DMS 273 (cell line): ENCODE measurements around the gene SURF4.
"Not testable (repeated sequence)": the region's sequence is repeated elsewhere in the genome, so short reads cannot be mapped to it uniquely, and the experiment has no call there.

Experiments used
- DNase-seq: peaks from one replicate; lab custom pipeline; 2025; ENCODE audit not compliant: unreplicated experiment; lab: John Stamatoyannopoulos, UW

SURF4 gene

GRCh38 chr9:133335924-133336811 is 39.7 kb downstream of the SURF4 start, which contains the start of gene SURF6:
SURF6 (minus strand) TSS chr9:133336188; CDS start chr9:133336132, 56 bp downstream.
- DNase-seq = peak; percentile 97

GRCh38 chr9:133334888-133335287 is 41.0 kb downstream of the SURF4 start:
- not testable (repeated sequence) for DNase-seq

GRCh38 chr9:133334161-133334560 is 41.7 kb downstream of the SURF4 start:
- DNase-seq = no peak

DNA sequence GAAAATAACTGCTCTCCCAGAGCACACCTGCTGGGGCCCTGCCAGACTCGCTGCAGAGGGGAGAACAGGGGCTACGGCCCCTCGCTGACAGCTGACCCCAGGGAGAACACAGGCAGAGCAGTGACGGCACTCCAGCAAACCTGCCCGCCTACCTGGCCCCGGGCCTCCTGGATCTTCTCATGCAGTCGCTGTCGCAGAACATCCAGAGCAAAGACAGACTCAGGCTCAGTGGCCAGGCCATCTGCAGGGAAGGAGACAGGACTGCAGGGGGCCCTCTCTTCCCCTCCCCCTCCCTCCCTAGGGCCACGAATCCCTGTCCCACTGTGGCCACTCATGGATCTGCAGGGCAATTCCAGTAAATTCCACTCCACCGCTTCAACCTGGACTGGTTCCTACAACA is 42.3 kb downstream of the SURF4 start:
- no peak for DNase-seq

- DNase-seq = no peak
Observed at GRCh38 chr9:133333011-133333410, 42.8 kb downstream of the SURF4 start.

GRCh38 chr9:133332381-133332730 is 43.5 kb downstream of the SURF4 start:
- DNase-seq = no peak

- DNase-seq = no peak
Observed at GRCh38 chr9:133331641-133332380, 44.0 kb downstream of the SURF4 start.

DNA sequence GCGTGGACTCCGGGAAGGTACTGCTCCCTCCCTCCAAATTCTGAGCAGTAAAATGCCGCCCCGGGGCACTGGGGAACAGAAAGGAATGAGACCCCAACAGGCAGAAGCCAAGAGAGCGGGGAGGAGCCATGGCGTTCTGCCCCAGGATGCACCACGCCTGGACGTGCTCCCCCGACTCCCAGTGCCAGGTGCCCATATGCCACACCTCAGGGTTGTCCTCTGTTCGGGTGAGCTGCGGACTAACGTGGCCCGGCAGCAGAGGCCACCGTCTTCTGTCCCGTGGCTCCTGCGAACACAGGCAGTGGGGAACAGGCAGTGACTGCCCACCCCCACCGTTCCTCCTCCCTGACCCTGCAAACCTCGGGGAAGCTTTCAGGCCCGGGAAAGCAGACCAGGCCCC is 44.6 kb downstream of the SURF4 start:
- no peak for DNase-seq

- DNase-seq = peak; percentile 57
Observed at GRCh38 chr9:133329306-133330156, 46.3 kb downstream of the SURF4 start.

- DNase-seq = no peak
Observed at GRCh38 chr9:133327834-133328484, 47.9 kb downstream of the SURF4 start.

DNA sequence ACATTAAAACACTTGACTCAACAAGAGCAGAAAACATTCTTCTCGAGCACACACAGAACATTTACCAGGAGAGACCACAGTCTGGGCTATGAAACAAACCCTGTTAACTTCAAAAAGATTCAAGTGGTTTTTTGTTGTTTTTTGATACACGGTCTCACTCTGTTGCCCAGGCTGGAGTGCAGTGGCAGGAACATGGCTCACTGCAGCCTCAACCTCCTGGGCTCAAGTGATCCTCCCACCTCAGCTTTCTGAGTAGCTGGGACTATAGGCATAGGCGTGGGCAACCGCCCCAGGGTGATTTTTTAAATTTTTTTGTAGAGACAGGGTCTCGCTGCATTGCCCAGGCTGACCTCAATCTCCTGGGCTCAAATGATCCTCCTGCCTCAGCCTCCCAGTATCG is 48.8 kb downstream of the SURF4 start:
- not testable (repeated sequence) for DNase-seq

- no peak for DNase-seq
Observed at GRCh38 chr9:133323991-133324703, 51.7 kb downstream of the SURF4 start.

- no peak for DNase-seq
Observed at GRCh38 chr9:133323211-133323610, 52.6 kb downstream of the SURF4 start.

DNA sequence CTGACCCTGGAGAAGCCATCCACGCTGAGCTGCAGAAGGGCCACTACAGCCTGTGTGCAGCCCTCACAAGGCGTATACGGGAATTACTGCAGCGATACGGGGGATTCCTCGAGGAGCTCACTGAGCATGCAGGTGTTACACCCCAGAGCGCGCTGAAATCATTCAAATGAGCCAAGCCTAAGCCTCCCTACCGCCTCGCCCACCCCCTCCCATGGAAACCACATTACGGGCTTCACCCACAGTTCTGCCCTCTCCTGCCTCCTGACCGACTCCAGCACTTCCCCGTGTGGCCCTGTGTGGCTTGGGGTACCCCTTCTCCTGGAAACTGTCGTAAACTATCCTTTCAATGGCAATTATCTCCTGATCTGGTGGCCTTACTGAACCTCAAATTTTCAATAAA is 53.2 kb downstream of the SURF4 start:
- no peak for DNase-seq

GRCh38 chr9:133321411-133321935 is 54.4 kb downstream of the SURF4 start:
- no peak for DNase-seq

DNA sequence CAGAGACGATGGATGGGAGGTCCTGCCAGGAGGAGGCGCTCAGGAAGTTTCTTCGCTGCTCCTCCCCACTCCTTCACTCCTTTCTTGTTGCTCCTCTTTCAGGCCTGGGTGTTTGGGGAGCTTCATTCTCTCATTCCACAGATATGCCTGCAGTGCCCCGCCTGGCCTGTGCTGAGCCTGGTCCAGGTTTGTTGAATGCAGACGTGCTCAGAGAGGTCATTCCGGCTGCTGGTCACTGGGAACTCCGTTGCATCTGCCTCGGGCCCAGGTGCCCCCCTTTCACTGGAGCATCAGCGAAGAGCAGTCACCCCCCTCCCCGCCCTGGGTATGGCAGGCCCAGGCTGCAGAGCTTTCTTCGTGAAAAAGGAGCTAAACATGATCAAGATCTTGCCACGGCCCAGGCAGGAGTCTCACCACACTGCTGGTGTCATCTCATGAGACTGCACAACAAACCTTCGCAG is 55.4 kb downstream of the SURF4 start:
- no peak for DNase-seq

GRCh38 chr9:133317551-133317950 is 58.3 kb downstream of the SURF4 start:
- not testable (repeated sequence) for DNase-seq

- DNase-seq = no peak
Observed at GRCh38 chr9:133315997-133316396, 59.9 kb downstream of the SURF4 start.
